ENCODE data around the gene ENTPD2.
"Not testable (repeated sequence)": the region's sequence is repeated elsewhere in the genome, so short reads cannot be mapped to it uniquely, and the experiment has no call there.

ENTPD2 gene

GRCh38 chr9:137063311-137064026 lies 9.6 kb upstream of the ENTPD2 start:
- DNase-seq: no peak

- not testable (repeated sequence) for DNase-seq
Observed at GRCh38 chr9:137062798-137063197, 8.9 kb upstream of the ENTPD2 start.

- DNase-seq: no peak
Observed at GRCh38 chr9:137062384-137062783, 8.5 kb upstream of the ENTPD2 start.

- DNase-seq: no peak
Observed at GRCh38 chr9:137058521-137059234, 4.8 kb upstream of the ENTPD2 start.

- no peak for DNase-seq
Observed at GRCh38 chr9:137057545-137057944, 3.7 kb upstream of the ENTPD2 start.

GRCh38 chr9:137056739-137057415 lies 3.0 kb upstream of the ENTPD2 start:
- DNase-seq: no peak

GRCh38 chr9:137055385-137056364 lies 1.8 kb upstream of the ENTPD2 start:
- DNase-seq: no peak

GRCh38 chr9:137054932-137055384 lies 1.1 kb upstream of the ENTPD2 start:
- DNase-seq: no peak

GRCh38 chr9:137052998-137053943 lies 590 bp downstream of the ENTPD2 start:
- DNase-seq: no peak

- DNase-seq: no peak
Observed at GRCh38 chr9:137052293-137052692, 1.6 kb downstream of the ENTPD2 start.

GRCh38 chr9:137051145-137051724 lies 2.6 kb downstream of the ENTPD2 start:
- no peak for DNase-seq

GRCh38 chr9:137050570-137050969 lies 3.3 kb downstream of the ENTPD2 start:
- DNase-seq: no peak

- peak; percentile 71 for DNase-seq
Observed at GRCh38 chr9:137049544-137050449, 4.1 kb downstream of the ENTPD2 start.

GRCh38 chr9:137048655-137049543 lies 5.0 kb downstream of the ENTPD2 start:
- DNase-seq: no peak

GRCh38 chr9:137046088-137046787 lies 7.6 kb downstream of the ENTPD2 start, which contains the start of gene NPDC1:
Gene NPDC1, minus strand, starts transcription at chr9:137046177. Its CDS starts 188 bp downstream, at chr9:137045989.
- DNase-seq: peak; percentile 85

GRCh38 chr9:137045294-137046087 lies 8.4 kb downstream of the ENTPD2 start:
- peak; percentile 22 for DNase-seq
